GM19452 (cell line): ENCODE measurements around the gene GPRC5C.

Experiments used
- ATAC-seq: cut with Tn5 transposase; IDR thresholded peaks from one replicate; pipeline ENCODE4 v1.9.1; 2021; ENCODE audit not compliant: unreplicated experiment

Gene GPRC5C, protein sequence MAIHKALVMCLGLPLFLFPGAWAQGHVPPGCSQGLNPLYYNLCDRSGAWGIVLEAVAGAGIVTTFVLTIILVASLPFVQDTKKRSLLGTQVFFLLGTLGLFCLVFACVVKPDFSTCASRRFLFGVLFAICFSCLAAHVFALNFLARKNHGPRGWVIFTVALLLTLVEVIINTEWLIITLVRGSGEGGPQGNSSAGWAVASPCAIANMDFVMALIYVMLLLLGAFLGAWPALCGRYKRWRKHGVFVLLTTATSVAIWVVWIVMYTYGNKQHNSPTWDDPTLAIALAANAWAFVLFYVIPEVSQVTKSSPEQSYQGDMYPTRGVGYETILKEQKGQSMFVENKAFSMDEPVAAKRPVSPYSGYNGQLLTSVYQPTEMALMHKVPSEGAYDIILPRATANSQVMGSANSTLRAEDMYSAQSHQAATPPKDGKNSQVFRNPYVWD

DNA sequence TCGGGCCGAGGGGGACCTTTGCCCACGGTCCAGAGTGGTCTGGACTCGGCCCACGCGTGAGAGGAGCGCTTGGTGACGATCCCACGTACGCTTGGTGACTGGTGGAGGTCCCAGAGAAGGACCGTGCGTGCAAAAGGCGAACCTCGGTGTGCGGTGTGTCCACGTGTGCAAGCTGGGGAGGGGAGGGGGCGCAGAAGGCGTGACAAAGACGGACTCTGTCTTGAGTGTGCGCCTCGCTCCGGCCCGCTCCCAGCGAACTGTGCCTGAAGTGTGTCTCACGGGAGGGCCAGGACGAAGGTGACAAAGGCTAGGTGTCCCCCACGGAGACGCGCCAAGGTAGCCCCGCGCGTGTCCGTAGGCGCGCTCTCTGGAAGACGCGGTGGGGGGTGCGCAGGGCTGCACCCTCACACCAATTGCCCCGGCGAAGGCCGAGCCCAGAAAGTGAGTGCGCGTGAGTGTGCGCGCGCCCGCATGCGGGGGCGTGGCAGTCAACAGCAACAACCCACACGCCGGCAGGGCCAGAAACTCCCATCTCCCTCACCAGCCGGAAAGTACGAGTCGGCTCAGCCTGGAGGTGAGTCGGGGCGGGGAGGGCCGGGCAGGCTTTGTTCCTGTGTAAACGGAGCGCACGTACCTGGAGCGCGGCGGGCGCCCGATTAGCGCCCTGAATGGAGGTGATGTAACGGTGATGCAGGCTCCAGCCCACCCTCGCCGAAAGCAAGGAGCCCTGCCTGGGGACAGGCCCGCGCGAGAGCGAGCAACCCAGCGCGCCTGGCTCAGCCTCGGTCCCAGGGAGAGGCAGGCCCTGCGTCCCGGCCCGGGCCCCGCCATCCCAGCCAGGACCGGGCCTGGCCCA, at the start of gene GPRC5C:
TSS of gene GPRC5C (plus strand) at position 521 of the 856 bp plus-strand sequence. CDS start 7,689 bp downstream, outside the sequence.
- ATAC-seq = no peak

DNA sequence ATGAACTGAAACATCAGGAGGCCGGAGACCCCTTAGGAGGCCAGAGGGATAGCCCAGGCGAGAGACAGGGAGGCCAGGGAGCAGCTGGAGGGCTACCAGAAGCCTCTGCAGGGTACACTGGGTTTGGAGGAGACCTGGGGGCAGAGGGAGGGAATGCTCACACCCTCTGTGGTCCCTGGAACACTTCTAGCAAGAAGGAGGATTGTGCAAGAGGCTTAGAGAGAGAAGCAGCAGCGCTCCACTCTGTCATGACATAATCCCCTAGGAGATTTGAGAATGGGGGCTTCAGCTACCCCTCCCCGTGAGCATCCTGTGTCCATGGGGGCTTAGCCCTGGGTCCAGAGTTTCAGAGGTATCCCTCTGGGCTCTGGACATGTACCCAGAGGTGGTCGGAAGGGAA, 48.7 kb upstream of the GPRC5C start:
- no peak for ATAC-seq

- ATAC-seq = no peak
These were observed 46.7 kb upstream of the GPRC5C start for GRCh38 chr17:74385201-74385600.

DNA sequence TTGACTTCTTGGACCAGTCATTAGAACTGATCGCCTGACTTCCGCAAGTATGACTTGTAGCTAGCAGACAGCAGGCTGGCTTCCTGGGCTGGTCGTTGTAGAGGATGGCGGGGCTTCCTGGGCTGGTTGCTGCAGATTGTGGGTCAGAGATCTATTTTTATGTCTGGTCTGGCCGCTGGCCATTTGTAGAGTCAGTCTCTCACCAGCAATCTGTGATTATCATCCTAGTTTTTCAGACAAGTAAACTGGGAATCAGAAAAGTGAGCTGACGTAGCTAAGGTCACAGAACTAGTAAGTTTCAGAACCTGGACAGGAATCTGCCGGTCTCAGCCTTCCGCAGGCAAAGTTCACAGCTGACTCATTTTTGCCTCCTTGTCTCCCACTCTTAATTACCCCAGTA, 45.5 kb upstream of the GPRC5C start:
- no peak for ATAC-seq

DNA sequence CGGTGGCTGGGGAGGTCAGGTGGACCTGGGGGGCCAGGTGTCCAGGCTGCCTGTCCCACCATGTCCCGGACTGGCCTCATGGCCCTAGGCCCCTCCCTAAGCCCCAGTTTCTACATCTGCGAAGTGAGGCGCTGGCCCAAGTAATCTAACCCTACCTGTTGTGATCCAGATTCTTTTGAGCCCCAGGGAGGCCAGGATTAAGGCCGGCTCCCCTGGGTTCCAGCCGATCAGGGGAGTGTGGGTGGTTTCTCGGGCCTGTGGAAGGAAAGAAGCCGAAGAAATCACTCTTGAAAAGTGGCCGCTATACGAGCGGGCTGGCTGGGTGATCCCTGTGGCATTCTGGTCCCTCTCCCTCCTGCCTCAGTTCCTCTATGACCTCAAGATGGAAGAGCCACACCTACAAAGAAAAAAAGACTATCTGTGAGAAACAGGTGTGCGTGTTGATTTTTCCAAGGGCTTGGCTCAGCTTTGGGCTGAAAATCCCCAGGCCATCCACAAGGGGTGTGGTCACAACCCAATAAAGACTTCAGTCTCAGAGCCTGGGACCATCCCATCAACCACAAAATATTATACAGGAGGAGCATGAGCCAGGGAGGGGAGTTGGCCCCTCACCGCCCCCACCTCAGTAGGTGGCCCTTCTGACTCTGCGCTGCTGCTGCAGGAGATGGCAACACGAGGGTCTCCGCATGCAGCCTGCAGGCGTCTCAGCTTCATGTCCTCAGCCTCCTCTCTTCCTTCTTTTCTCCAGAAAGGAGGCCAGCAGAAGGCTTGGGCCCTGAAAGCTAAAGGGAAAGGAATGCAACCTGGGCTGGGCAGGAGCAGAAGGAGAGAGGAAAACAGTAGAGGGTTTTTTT, 44.3 kb upstream of the GPRC5C start:
- no peak for ATAC-seq

DNA sequence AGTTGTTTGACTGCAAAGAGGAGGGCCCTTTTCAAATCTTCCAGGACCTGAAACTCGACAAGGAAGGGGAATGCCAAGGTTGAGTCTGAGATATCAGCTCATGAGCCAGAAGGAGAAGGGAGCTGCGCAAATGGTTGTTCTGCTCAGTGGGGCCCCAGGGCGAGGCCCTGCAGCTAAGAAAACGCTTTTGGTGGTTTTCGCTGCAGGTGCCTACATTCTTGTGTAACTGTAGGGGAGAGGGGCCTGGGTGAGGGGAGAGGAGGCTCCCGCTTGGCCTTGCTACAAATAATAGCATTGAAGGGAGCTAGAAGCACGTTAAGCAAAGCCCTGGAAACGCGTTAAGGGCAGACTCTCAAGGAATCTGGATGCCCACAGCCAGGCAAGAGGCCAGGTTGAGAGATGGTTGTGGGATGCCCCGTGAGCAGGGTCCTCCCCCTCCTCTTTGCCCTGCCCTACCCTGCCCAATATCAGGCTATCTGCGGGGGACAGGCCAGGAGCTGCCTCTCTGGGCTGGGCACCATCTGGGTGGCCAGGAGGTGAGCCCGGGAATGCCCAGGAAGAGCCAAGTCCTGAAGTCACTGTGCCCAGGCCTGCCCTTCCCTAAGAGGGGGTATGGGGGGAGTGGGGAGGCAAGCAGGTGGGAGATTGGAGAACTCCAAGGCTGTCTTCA, 42.7 kb upstream of the GPRC5C start:
- ATAC-seq = no peak

- ATAC-seq = no peak
These were observed 41.8 kb upstream of the GPRC5C start for GRCh38 chr17:74389937-74390679.

DNA sequence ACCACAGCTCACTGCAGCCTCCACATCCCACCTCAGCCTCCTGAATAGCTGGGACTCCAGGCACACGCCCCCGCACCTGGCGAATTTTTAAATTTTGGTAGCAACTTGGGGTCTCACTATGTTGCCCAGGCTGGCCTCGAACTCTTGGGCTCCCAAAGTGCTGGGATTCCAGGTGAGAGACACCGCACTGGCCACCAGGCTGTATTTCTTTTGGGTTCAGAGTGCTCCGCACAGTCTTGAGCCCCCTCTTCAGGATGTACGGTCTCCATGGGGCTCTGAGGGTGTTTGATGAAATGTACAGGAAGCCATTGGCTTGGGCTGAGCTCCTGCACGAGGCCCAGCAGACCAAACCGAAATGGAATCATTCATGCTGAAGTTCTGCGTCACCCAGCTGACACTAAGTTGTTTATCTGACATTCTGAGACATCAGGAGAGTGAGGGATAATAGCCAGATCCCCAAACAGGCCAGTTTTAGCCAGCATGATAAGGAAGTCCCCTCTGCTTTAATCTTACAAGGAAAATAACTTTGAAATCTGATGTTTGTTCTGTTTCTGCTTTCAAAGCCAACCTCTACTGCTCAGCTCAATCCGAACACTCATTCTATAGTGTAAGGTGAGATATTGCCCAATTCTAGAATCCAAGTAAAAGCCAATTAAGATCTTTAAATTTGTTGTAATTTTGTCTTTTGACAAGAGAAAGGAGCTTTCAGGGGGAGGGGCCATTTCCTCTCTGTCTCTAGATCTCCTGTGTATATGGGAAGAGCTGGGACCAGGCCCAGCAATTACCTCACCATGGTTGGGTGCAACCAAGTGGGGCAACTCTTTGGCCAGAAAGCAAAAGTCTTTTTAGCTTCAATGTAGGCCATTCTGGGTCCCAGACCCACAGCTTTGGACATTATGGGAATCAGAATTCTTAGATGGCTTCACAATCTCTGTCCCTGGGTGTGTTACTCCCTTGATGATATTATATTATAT, 40.9 kb upstream of the GPRC5C start:
- no peak for ATAC-seq

GRCh38 chr17:74391771-74392170, 40.1 kb upstream of the GPRC5C start:
- ATAC-seq = no peak

GRCh38 chr17:74392848-74393247, 39.0 kb upstream of the GPRC5C start:
- ATAC-seq = no peak

DNA sequence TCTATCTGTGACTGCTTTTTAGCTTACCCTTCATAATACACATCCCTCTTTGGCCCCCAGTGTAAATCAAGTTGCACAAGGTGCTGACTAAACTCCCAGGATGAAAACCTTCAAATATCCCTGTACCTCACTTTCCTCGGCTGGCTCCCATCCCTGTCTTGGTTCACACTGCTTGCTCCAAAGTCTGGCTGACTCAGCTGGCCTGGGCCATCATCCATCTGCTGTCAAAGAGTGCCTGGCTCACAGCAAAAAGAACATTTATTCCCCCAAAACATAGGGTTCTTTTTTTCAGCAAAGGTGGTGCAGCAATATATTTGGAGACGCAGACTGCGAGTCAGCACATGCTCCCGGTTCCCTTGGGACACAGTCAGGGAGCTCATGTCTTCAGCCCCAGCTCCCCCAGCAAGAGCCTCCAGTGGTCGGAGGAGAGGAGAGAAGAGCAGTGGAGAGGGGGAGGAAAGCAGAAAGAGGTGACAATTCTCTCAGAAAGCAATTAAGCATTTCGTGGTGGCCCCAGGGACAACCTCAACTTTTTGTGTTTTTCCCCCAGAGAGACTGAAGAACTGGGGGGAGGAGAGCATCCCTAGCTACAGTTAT, 38.4 kb upstream of the GPRC5C start:
- ATAC-seq = no peak

DNA sequence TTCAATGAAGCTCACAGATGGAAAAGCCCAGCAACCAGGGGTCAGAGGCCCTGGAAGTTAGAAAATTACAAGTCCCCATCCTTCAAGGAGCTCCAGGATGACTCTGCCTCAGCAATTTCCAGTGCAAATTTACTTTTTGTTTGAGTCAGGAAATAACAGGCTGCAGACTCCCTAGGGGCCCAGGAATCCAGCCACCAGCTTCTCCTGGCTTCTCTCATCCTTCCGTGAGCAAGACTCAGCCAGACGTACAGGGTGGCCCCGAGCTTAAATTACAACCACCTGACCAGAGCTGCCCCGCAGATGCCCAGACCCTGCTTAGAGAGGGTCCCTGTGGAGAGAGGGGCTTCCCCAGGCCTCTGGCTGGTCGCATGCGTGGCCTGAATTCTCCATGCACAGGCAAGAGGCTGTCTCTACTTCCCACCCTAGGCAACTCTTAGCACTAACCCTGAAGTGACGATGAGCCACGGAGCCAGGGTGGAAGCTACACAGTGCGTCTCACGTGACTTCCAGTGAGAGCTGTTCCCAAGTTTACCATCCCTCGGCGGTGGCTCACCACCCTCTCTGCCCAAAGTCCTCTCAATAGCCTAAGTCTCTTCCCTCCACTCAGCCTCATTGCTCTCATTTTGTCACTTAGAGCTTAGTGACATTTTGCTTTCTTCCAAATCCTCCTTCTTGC, 37.5 kb upstream of the GPRC5C start:
- no peak for ATAC-seq

GRCh38 chr17:74394977-74395376, 36.9 kb upstream of the GPRC5C start:
- no peak for ATAC-seq

DNA sequence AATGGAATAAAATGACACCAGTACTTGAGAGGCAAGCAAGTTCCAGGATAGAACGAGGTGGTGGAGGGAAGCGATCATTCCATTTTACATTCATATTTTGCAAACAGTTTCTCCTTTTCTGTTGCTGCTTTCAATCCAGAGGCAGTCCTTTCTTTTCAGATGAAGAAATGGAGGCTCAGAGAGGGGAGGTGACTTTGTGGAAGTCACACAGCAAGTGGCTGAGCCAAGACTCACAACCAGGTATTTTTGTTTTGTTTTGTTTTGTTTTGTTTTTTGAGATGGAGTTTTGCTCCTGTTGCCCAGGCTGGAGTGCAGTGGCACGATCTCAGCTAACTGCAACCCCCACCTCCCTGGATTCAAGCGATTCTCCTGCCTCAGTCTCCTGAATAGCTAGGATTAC, 35.3 kb upstream of the GPRC5C start:
- ATAC-seq = no peak

- no peak for ATAC-seq
These were observed 29.8 kb upstream of the GPRC5C start for GRCh38 chr17:74402048-74402447.

- ATAC-seq = no peak
These were observed 28.3 kb upstream of the GPRC5C start for GRCh38 chr17:74403512-74404137.

DNA sequence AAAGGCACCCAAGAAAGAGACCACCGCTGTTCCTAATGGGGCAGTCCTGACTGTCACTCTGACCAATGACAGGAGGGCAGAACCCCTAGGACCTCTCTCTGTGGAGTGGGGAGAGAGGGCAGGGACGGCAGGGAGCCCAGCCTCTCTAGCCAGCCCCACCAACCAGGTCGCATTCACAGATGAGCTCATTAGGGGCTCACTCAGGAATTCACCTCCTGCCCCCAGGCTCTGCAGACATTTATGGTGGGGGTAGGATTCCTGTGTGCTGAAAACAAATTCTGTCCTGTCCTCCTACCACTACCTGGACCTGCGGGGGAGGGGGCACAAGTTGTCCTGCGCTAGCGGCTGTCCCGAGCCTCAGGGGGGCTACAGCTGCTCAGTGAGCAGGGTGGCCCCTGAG, 27.7 kb upstream of the GPRC5C start:
- no peak for ATAC-seq
